Measurements from ENCODE around the gene DDX47. TPM values are rescaled to one million over a fixed set of nuclear protein-coding genes. Genes with fewer than 3 reads are reported as not detected.

Gene DDX47
- total RNA-seq: 57.2 TPM

GRCh38 chr12:12813120-12814101 lies at the start of gene DDX47:
DDX47 (plus strand) TSS chr12:12813346; CDS start chr12:12813368, 22 bp downstream.

GRCh38 chr12:12784911-12785814 lies 28.0 kb upstream of the DDX47 start, which contains the start of gene APOLD1:
APOLD1 (plus strand) TSS chr12:12785659; CDS start chr12:12785692, 33 bp downstream.

Small RNAs within 50 kb of the gene (small RNA-seq; reads per million reads assigned to genes)
- gene AC007215.1 (not detected), gene MIR613 (not detected)

Other genes with a start within 250 kb of the DDX47 start
- 54.7 TPM for gene CREBL2, start 201.5 kb upstream of the DDX47 start, total RNA-seq
- 27.7 TPM for gene GPR19, start 117.2 kb upstream of the DDX47 start, total RNA-seq
- 86.5 TPM for gene CDKN1B, start 96.0 kb upstream of the DDX47 start, total RNA-seq
- 26.1 TPM for gene APOLD1, start 27.7 kb upstream of the DDX47 start, total RNA-seq
- gene GPRC5A, start 78.2 kb downstream of the DDX47 start, total RNA-seq: 0.23 TPM
- gene GPRC5D, start 138.8 kb downstream of the DDX47 start, total RNA-seq: not detected
- 5.8 TPM for gene HEBP1, start 186.9 kb downstream of the DDX47 start, total RNA-seq
- gene FAM234B, start 231.0 kb downstream of the DDX47 start, total RNA-seq: 62.3 TPM

All from diencephalon (tissue), 1 donor.